Ishikawa (cell line): ENCODE measurements around the gene ALOX12B.

Source experiments
- CEBPB ChIP-seq: IDR thresholded peaks from 2 replicates; pipeline ENCODE4 v1.6.1; 2012
- EP300 ChIP-seq: IDR thresholded peaks from 2 replicates; pipeline ENCODE4 v1.6.1; 2012; ENCODE audit warnings: borderline replicate concordance
- FOXM1 ChIP-seq: IDR thresholded peaks from 2 replicates; pipeline ENCODE4 v1.6.1; 2012; ENCODE audit warnings: low read depth, borderline replicate concordance
- TAF1 ChIP-seq: IDR thresholded peaks from 2 replicates; pipeline ENCODE4 v1.6.1; 2012; ENCODE audit warnings: low read depth, mild to moderate bottlenecking

DNA sequence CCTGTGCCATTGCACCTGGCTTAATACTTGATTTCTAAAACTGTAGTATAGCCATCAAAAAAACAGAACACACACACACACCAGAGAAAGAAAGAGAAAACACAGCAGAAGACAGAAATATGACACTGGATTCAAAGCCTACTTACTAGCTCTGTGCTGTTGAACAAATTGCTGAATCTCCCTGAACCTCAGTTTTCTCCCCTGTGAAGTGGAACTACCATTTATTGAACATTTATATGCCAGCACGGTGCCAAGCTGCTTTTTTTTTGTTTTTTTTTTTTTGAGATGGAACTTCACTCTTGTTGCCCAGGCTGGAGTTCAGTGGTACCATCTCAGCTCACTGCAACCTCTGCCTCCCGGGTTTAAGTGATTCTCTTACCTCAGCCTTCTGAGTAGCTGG lies 13.2 kb upstream of the ALOX12B start:
- TF ChIP-seq FOXM1 (no peak), EP300 (no peak), TAF1 (no peak), CEBPB (no peak)
